Parathyroid adenoma (tissue), 2 donors: ENCODE data around the gene DDAH1.

Source experiments
- H2AFZ ChIP-seq: fragments of 300-600 bp; sonication (generic); one replicate; pipeline ENCODE4 v1.7.0; 2017; ENCODE audit warnings: antibody characterized with exemption, mild to moderate bottlenecking
- H3K27ac ChIP-seq: fragments of 300-600 bp; sonication (generic); one replicate; pipeline ENCODE4 v1.7.0; 2017
- H3K27me3 ChIP-seq: fragments of 300-600 bp; sonication (generic); one replicate; pipeline ENCODE4 v1.7.0; 2017; ENCODE audit warnings: low read length; ENCODE audit not compliant: control insufficient read depth, insufficient read depth
- H3K36me3 ChIP-seq: fragments of 300-600 bp; sonication (generic); one replicate; pipeline ENCODE4 v1.7.0; 2017; ENCODE audit warnings: low read length; ENCODE audit not compliant: control insufficient read depth, insufficient read depth
- H3K4me1 ChIP-seq: fragments of 300-600 bp; sonication (generic); one replicate; pipeline ENCODE4 v1.7.0; 2017; ENCODE audit warnings: control low read depth
- H3K4me2 ChIP-seq: fragments of 300-600 bp; sonication (generic); one replicate; pipeline ENCODE4 v1.7.0; 2017; ENCODE audit warnings: low read length
- H3K4me3 ChIP-seq: fragments of 300-600 bp; sonication (generic); one replicate; pipeline ENCODE4 v1.7.0; 2017; ENCODE audit warnings: low read depth, low read length
- H3K79me2 ChIP-seq: fragments of 300-600 bp; sonication (generic); one replicate; pipeline ENCODE4 v1.7.0; 2017; ENCODE audit warnings: control low read depth
- H3K9ac ChIP-seq: fragments of 300-600 bp; sonication (generic); one replicate; pipeline ENCODE4 v1.7.0; 2017; ENCODE audit warnings: mild to moderate bottlenecking
- H3K9me3 ChIP-seq: fragments of 300-600 bp; sonication (generic); one replicate; pipeline ENCODE4 v1.7.0; 2017; ENCODE audit warnings: low read length; ENCODE audit not compliant: control insufficient read depth
- CTCF ChIP-seq: fragments of 300-600 bp; sonication (generic); IDR thresholded peaks from one replicate; pipeline ENCODE4 v1.7.0; 2017; ENCODE audit warnings: antibody characterized with exemption, mild to moderate bottlenecking
- donor health status: primary hyperparathyroidism.

Gene DDAH1

GRCh38 chr1:85330711-85331290 lies 134.2 kb downstream of the DDAH1 start:
- no peaks in the 10 kb centered on the region for H3K79me2 ChIP-seq
- TF ChIP-seq CTCF: no peak
- no peak overlapping the region for H3K9ac ChIP-seq
- H3K36me3 ChIP-seq: no peaks in the 10 kb centered on the region
- H3K4me1 ChIP-seq: no peaks in the 10 kb centered on the region
- H3K9me3 ChIP-seq: no peaks in the 10 kb centered on the region
- H3K4me2 ChIP-seq: no peak overlapping the region
- no peak overlapping the region for H2AFZ ChIP-seq
- no peak overlapping the region for H3K4me3 ChIP-seq
- H3K27me3 ChIP-seq: no peaks in the 10 kb centered on the region
- peak overlapping the region; percentile 45 for H3K27ac ChIP-seq

GRCh38 chr1:85330214-85330631 lies 134.7 kb downstream of the DDAH1 start:
- Histone ChIP-seq H3K36me3 (no peaks in the 10 kb centered on the region), H3K4me2 (no peak overlapping the region), H2AFZ (no peak overlapping the region), H3K79me2 (no peaks in the 10 kb centered on the region), H3K27me3 (no peaks in the 10 kb centered on the region), H3K27ac (peak overlapping the region; percentile 45), H3K4me1 (no peaks in the 10 kb centered on the region), H3K9me3 (no peaks in the 10 kb centered on the region), H3K9ac (no peak overlapping the region), H3K4me3 (no peak overlapping the region)
- no peak for TF ChIP-seq CTCF

GRCh38 chr1:85328713-85329397 lies 136.1 kb downstream of the DDAH1 start:
- Histone ChIP-seq H3K36me3 (no peaks in the 10 kb centered on the region), H2AFZ (no peak overlapping the region), H3K27me3 (no peaks in the 10 kb centered on the region), H3K9me3 (no peaks in the 10 kb centered on the region), H3K9ac (no peak overlapping the region), H3K79me2 (no peaks in the 10 kb centered on the region), H3K27ac (peak overlapping the region; percentile 54), H3K4me3 (no peak overlapping the region), H3K4me1 (no peaks in the 10 kb centered on the region), H3K4me2 (no peak overlapping the region)
- TF ChIP-seq CTCF: no peak

DNA sequence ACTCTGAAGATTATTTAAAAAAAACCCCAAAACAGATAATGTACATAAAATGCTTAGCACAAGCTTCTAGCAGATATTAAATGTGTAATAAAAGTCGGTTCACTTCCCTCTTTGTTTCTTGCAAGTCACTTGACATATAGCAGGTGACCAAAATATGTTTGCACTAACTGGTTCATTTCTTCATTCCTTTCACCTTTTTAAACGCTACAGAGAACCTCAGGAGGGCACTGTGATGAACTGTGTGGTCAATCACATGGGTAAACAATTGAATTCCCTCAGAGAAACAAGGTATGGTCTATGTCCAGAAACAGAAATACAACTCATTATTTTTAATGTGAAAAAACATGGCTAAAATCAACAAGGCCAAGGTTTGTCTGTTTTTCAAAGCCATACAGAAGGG lies 137.2 kb downstream of the DDAH1 start:
- H3K9me3 ChIP-seq: no peaks in the 10 kb centered on the region
- H3K4me2 ChIP-seq: no peak overlapping the region
- H3K4me1 ChIP-seq: no peaks in the 10 kb centered on the region
- H2AFZ ChIP-seq: no peak overlapping the region
- H3K36me3 ChIP-seq: no peaks in the 10 kb centered on the region
- no peaks in the 10 kb centered on the region for H3K79me2 ChIP-seq
- no peak overlapping the region for H3K9ac ChIP-seq
- TF ChIP-seq CTCF: no peak
- H3K27ac ChIP-seq: no peak overlapping the region
- no peak overlapping the region for H3K4me3 ChIP-seq
- no peaks in the 10 kb centered on the region for H3K27me3 ChIP-seq

- no peak for TF ChIP-seq CTCF
- Histone ChIP-seq H3K4me1 (no peaks in the 10 kb centered on the region), H3K9ac (no peak overlapping the region), H3K9me3 (no peaks in the 10 kb centered on the region), H2AFZ (no peak overlapping the region), H3K27ac (no peak overlapping the region), H3K4me2 (no peak overlapping the region), H3K27me3 (no peaks in the 10 kb centered on the region), H3K79me2 (no peaks in the 10 kb centered on the region), H3K4me3 (no peak overlapping the region), H3K36me3 (no peaks in the 10 kb centered on the region)
These were observed 138.1 kb downstream of the DDAH1 start for GRCh38 chr1:85326851-85327250.
